Hepatocyte (in vitro differentiated cells): ENCODE measurements around the gene PFDN4.

Source experiments
- CTCF ChIP-seq: fragments of 200-600 bp; sonication (generic); IDR thresholded peaks from 2 replicates; pipeline ENCODE4 v1.5.1; 2016; ENCODE audit warnings: antibody characterized with exemption, mild to moderate bottlenecking; ENCODE audit not compliant: poor library complexity
- EZH2phosphoT487 ChIP-seq: fragments of 200-600 bp; sonication (generic); IDR thresholded peaks from one replicate; pipeline ENCODE4 v1.6.1; 2018; ENCODE audit warnings: antibody characterized with exemption, mild to moderate bottlenecking, low read depth, moderate library complexity; ENCODE audit not compliant: unreplicated experiment, severe bottlenecking

DNA sequence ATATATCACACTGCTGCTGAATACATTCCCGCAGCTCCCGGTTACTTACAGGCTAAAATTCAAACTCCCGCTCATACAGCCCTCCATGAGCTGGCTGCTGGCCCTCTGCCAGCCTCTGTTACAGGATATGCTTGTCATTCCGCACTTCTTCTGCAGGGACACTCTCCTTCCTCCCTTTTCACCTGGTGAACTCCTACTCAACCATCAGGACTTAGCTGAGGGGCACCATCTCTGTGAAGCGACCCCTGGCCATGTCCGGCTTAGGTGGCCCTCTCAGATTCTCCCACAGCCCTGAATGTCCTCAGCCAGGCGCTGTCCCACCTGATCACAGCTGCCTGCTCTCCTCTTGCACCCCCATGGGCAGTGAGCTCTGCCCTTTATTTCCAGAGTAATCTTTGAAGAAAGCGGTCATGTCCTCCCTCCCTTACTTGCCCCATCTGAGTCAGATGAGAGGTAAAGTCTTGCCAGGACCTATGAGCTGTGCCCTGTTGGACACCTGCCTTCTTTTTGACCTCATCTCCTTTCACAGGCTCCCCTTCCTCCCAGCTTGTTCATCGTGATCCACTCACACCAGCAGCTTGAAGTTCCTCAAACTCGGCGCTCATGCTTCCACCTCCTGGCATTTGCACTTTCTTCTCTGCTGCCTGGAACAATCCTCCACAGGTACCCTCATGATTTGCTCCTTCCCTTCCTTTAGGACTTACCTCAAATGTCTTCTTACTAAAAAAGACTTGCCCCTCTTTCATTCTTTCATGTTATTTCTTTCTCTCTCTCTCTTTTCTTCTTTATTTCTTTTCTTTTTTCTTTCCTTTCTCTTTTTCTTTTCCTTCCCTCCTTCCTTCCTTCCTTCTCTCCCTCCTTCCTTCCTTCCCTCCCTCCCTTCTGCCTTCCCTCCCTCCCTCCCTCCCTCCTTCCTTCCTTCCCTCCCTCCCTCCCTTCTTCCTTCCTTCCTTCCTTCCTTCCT is 39.7 kb upstream of the PFDN4 start:
- TF ChIP-seq EZH2phosphoT487 (no peak), CTCF (no peak)
